ENCODE results near the gene MYH7B. TPM values are rescaled to one million over a fixed set of nuclear protein-coding genes. Genes with fewer than 3 reads are reported as not detected.

MYH7B gene
- total and polyA plus RNA-seq, 2 donors (not counting 3 experiments of a cell fraction or from before 2014, with no cell fraction given) = 0.03 TPM; not detected in 1

GRCh38 chr20:34980543-34981233 lies 25.0 kb downstream of the MYH7B start:
- no peak for FAIRE-seq

GRCh38 chr20:34982270-34983088 lies 26.8 kb downstream of the MYH7B start:
- ChIA-PET CTCF (interaction anchor here (1.0 kb wide), 1 partner anchor 108 kb away, joined by 3 read pairs; no protein-coding TSS in a partner anchor), POLR2A (no interaction called here)
- Histone ChIP-seq H3K36me3 (ENCODE audit: control insufficient read depth in 2 of 2, extremely low read depth in 1 of 2, insufficient read depth in 2 of 2, low read length in 2 of 2) (no peaks in the 10 kb centered on the region), H3K9ac (replicated peaks; ENCODE audit: extremely low read depth, insufficient read depth, low read length) (no peak overlapping the region), H3K27me3 (ENCODE audit: control insufficient read depth in 2 of 2, insufficient read depth in 2 of 2, low read length in 2 of 2) (peaks cover 5% of the 10 kb centered on the region in 2 experiments), H4K20me1 (replicated peaks; ENCODE audit: control insufficient read depth, extremely low read depth, insufficient read depth, low read length) (no peaks in the 10 kb centered on the region), H3K4me2 (ENCODE audit: insufficient read depth, low read length) (no peak overlapping the region), H3K79me2 (ENCODE audit: control insufficient read depth, insufficient read depth, low read length) (no peaks in the 10 kb centered on the region), H3K9me3 (replicated peaks; ENCODE audit: control insufficient read depth, insufficient read depth, low read length) (no peaks in the 10 kb centered on the region), H3K4me1 (ENCODE audit: control insufficient read depth, extremely low read depth, insufficient read depth, low read length) (no peaks in the 10 kb centered on the region), H3K27ac (ENCODE audit: insufficient read depth, low read depth, low read length) (no peak overlapping the region), H3K9me1 (replicated peaks; ENCODE audit: control insufficient read depth, extremely low read depth, insufficient read depth, low read length) (no peaks in the 10 kb centered on the region), H3K4me3 (replicated peaks in 1 of 3; ENCODE audit: insufficient read depth in 1 of 3, low read depth in 1 of 3, low read length in 3 of 3) (no peak overlapping the region), H2AFZ (ENCODE audit: low read depth, low read length) (no peak overlapping the region)
- no TSS peak for BruUV-seq (replicated peaks)
- intact Hi-C loops (cut with micrococcal nuclease) (no loop called here), dilution Hi-C loops (cut with MboI; ENCODE audit: extremely low pct_ligation_motif_present, low sequenced_read_pairs) (no loop called here)
- no peak for FAIRE-seq
- DNase-seq (ENCODE audit: low read depth, low spot score) = no peak
- TF ChIP-seq EZH2 (IDR thresholded peaks at IDR 0.05; ENCODE audit: borderline replicate concordance, low read depth, low read length, severe bottlenecking) (no peak), POLR2AphosphoS5 (IDR thresholded peaks at IDR 0.05; ENCODE audit: insufficient read depth, low read depth, low read length) (no peak)
- TF ChIP-seq, protein P1, sequence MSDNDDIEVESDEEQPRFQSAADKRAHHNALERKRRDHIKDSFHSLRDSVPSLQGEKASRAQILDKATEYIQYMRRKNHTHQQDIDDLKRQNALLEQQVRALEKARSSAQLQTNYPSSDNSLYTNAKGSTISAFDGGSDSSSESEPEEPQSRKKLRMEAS (IDR thresholded peaks at IDR 0.05; ENCODE audit: insufficient read depth, insufficient read length) = no peak

More at GRCh38 chr20:34980543-34981233, 25.0 kb downstream of the MYH7B start:
- BruUV-seq (replicated peaks) = no TSS peak
- Histone ChIP-seq H2AFZ (ENCODE audit: low read depth, low read length) (no peak overlapping the region), H3K27ac (ENCODE audit: insufficient read depth, low read depth, low read length) (no peak overlapping the region), H3K4me1 (ENCODE audit: control insufficient read depth, extremely low read depth, insufficient read depth, low read length) (no peaks in the 10 kb centered on the region), H3K9ac (replicated peaks; ENCODE audit: extremely low read depth, insufficient read depth, low read length) (no peak overlapping the region), H3K9me1 (replicated peaks; ENCODE audit: control insufficient read depth, extremely low read depth, insufficient read depth, low read length) (no peaks in the 10 kb centered on the region), H3K4me3 (replicated peaks in 1 of 3; ENCODE audit: insufficient read depth in 1 of 3, low read depth in 1 of 3, low read length in 3 of 3) (no peak overlapping the region), H4K20me1 (replicated peaks; ENCODE audit: control insufficient read depth, extremely low read depth, insufficient read depth, low read length) (no peaks in the 10 kb centered on the region), H3K36me3 (ENCODE audit: control insufficient read depth in 2 of 2, extremely low read depth in 1 of 2, insufficient read depth in 2 of 2, low read length in 2 of 2) (no peaks in the 10 kb centered on the region), H3K27me3 (ENCODE audit: control insufficient read depth in 2 of 2, insufficient read depth in 2 of 2, low read length in 2 of 2) (peaks cover 5% of the 10 kb centered on the region in 2 experiments), H3K79me2 (ENCODE audit: control insufficient read depth, insufficient read depth, low read length) (no peaks in the 10 kb centered on the region), H3K4me2 (ENCODE audit: insufficient read depth, low read length) (no peak overlapping the region), H3K9me3 (replicated peaks; ENCODE audit: control insufficient read depth, insufficient read depth, low read length) (no peaks in the 10 kb centered on the region)
- DNase-seq (ENCODE audit: low read depth, low spot score) = no peak
- dilution Hi-C loops (cut with MboI; ENCODE audit: extremely low pct_ligation_motif_present, low sequenced_read_pairs) (no loop called here), intact Hi-C loops (cut with micrococcal nuclease) (no loop called here)
- ChIA-PET CTCF (no interaction called here), POLR2A (no interaction called here)
- no peak for TF ChIP-seq GATA2 (IDR thresholded peaks at IDR 0.05; ENCODE audit: insufficient read depth, insufficient read length, low read depth, low read length)
- TF ChIP-seq POLR2AphosphoS5 (IDR thresholded peaks at IDR 0.05; ENCODE audit: insufficient read depth, low read depth, low read length) = no peak
- TF ChIP-seq, protein P1 (IDR thresholded peaks at IDR 0.05; ENCODE audit: insufficient read depth, insufficient read length) = no peak
